K562 (cell line): ENCODE data around the gene METTL24. TPM values are rescaled to one million over a fixed set of nuclear protein-coding genes. Genes with fewer than 3 reads are reported as not detected.

ENCODE experiments used
- ATAC-seq: fragments of 200-7000 bp; cut with Tn5 transposase; 3 replicates; pipeline ENCODE4 v1.9.1; 2020; ENCODE audit warnings: moderate library complexity
- BruUV-seq: library from RNA; stranded (reverse); fragments of 400-500 nt; replicated peaks from 2 replicates; lab custom pipeline; 2021; lab: Mats Ljungman, UMichigan
- CTCF ChIA-PET: fragments of 300-600 bp; formaldehyde crosslinking; extraction: SDS; loops from one replicate; lab custom pipeline; 2021; ENCODE audit warnings: low intra/inter-chr PET ratio; lab: Yijun Ruan, JAX
- POLR2A ChIA-PET: fragments of 300-600, 350-650 bp; sonication (Branson Sonifier 250); formaldehyde crosslinking; extraction: SDS; loops from one replicate; lab custom pipeline; 2021; ENCODE audit warnings: antibody characterized with exemption, inconsistent platforms; lab: Yijun Ruan, JAX
- DNase-seq, 4 experiments: peaks; one replicate each; pipeline versions ENCODE4 v3.0.0 to v3.0.0-alpha.2; 2011 to 2018; ENCODE audit warnings: low spot score in 3 of 4, mixed read lengths in 3 of 4; ENCODE audit errors: extremely low read depth in 1 of 4
- FAIRE-seq: peaks from 2 replicates; lab custom pipeline; 2011; peaks lifted over from hg19 to GRCh38; lab: Jason Lieb, UNC
- H2AFZ ChIP-seq: 2 replicates; pipeline ENCODE4 v1.6.0; 2011; ENCODE audit warnings: low read depth, low read length, control low read depth, inconsistent platforms
- H3K27ac ChIP-seq: fragments of 200-600 bp; 3 replicates; pipeline ENCODE4 v1.8.0; 2011; ENCODE audit warnings: low read depth, mild to moderate bottlenecking, control low read depth, inconsistent platforms, low read length, moderate library complexity, mixed read lengths; ENCODE audit errors: extremely low read depth
- H3K27me3 ChIP-seq, 2 experiments: fragments of 300-600 bp in 1 of 2; 2 replicates in 1 of 2; 3 replicates in 1 of 2; pipeline versions ENCODE4 v1.6.0 to v1.8.0; 2011; ENCODE audit warnings: inconsistent platforms in 2 of 2, low read length in 2 of 2, mild to moderate bottlenecking in 1 of 2, mixed read lengths in 1 of 2, moderate library complexity in 1 of 2; ENCODE audit not compliant: control insufficient read depth in 2 of 2, insufficient read depth in 2 of 2
- H3K36me3 ChIP-seq: fragments of 300-600 bp; 3 replicates; pipeline ENCODE4 v1.8.0; 2011; ENCODE audit warnings: mild to moderate bottlenecking, low read length, inconsistent platforms; ENCODE audit not compliant: control insufficient read depth, insufficient read depth
- H3K4me1 ChIP-seq, 2 experiments: fragments of 200-600 bp in 1 of 2; replicated peaks in 1 of 2; 2 replicates in 1 of 2; 3 replicates in 1 of 2; pipeline versions ENCODE4 v1.5.1 to v1.8.0; 2011; ENCODE audit warnings: inconsistent platforms in 2 of 2, low read length in 2 of 2, mild to moderate bottlenecking in 1 of 2, mixed read lengths in 1 of 2, moderate library complexity in 1 of 2; ENCODE audit not compliant: control insufficient read depth in 2 of 2, insufficient read depth in 2 of 2
- H3K4me2 ChIP-seq: 2 replicates; pipeline ENCODE4 v1.6.1; 2011; ENCODE audit warnings: low read length, control low read depth, inconsistent platforms, mixed read lengths; ENCODE audit not compliant: insufficient read depth
- H3K4me3 ChIP-seq: fragments of 200-600 bp; sonication (generic), shearing (Covaris generic); 2 replicates; pipeline ENCODE4 v1.5.1; 2016; ENCODE audit warnings: control low read depth, inconsistent platforms
- H3K79me2 ChIP-seq: fragments of 200-600 bp; 3 replicates; pipeline ENCODE4 v1.8.0; 2011; ENCODE audit warnings: low read length, inconsistent platforms; ENCODE audit not compliant: control insufficient read depth, insufficient read depth
- H3K9ac ChIP-seq, 2 experiments: 2 replicates each; pipeline versions ENCODE4 v1.6.0 to v1.6.1; 2011; ENCODE audit warnings: low read depth in 2 of 2, low read length in 2 of 2, control low read depth in 1 of 2, inconsistent platforms in 1 of 2, mild to moderate bottlenecking in 1 of 2, mixed read lengths in 1 of 2; ENCODE audit not compliant: insufficient read depth in 1 of 2
- H3K9me1 ChIP-seq: one replicate; pipeline ENCODE4 v1.6.0; 2011; ENCODE audit warnings: inconsistent platforms, mild to moderate bottlenecking, low read length, moderate library complexity; ENCODE audit not compliant: control insufficient read depth, insufficient read depth
- H3K9me3 ChIP-seq: replicated peaks from 2 replicates; pipeline ENCODE4 v1.5.1; 2011; ENCODE audit warnings: low read depth, low read length, inconsistent platforms; ENCODE audit not compliant: control insufficient read depth, insufficient read depth
- H4K20me1 ChIP-seq: replicated peaks from 2 replicates; pipeline ENCODE4 v1.6.1; 2011; ENCODE audit warnings: low read length, inconsistent platforms, mixed read lengths; ENCODE audit not compliant: control insufficient read depth, insufficient read depth
- BACH1 ChIP-seq: fragments of 200-800 bp; sonication (Bioruptor generic); IDR thresholded peaks from 2 replicates; pipeline ENCODE4 v1.6.1; 2016; ENCODE audit warnings: missing genetic modification characterization, missing compliant biosample characterization
- NFIX ChIP-seq: fragments of 250-450 bp; sonication (Bioruptor Pico); IDR thresholded peaks from 2 replicates; pipeline ENCODE4 v1.4.0; 2020; ENCODE audit warnings: low read depth, mild to moderate bottlenecking, moderate library complexity
- NR4A1 ChIP-seq, 2 experiments: fragments of 250-450 bp in 1 of 2; fragments of 450-650 bp in 1 of 2; sonication (Bioruptor Pico) in 1 of 2; IDR thresholded peaks; 2 replicates each; pipeline versions ENCODE4 v1.4.0 to v1.6.1; 2016 to 2020; ENCODE audit warnings: mild to moderate bottlenecking in 2 of 2, missing compliant biosample characterization in 1 of 2, missing genetic modification characterization in 1 of 2, moderate library complexity in 1 of 2
- OTX1 ChIP-seq: fragments of 450-650 bp; formaldehyde crosslinking; IDR thresholded peaks from 2 replicates; pipeline ENCODE4 v1.4.0; 2022; ENCODE audit warnings: mild to moderate bottlenecking
- RREB1 ChIP-seq: fragments of 250-450 bp; sonication (Bioruptor Pico); IDR thresholded peaks from 2 replicates; pipeline ENCODE4 v1.4.0; 2020
- SLC30A9 ChIP-seq: fragments of 250-450 bp; sonication (Bioruptor Pico); IDR thresholded peaks from 2 replicates; pipeline ENCODE4 v1.8.0; 2022; ENCODE audit warnings: mild to moderate bottlenecking, moderate library complexity
- TGIF2 ChIP-seq: sonication (generic); formaldehyde crosslinking; IDR thresholded peaks from 2 replicates; pipeline ENCODE4 v1.8.1; 2022; ENCODE audit warnings: mild to moderate bottlenecking, missing genetic modification reagents, moderate library complexity
- ZNF764 ChIP-seq: fragments of 250-450 bp; sonication (Bioruptor Pico); IDR thresholded peaks from 2 replicates; pipeline ENCODE4 v1.4.0; 2020; ENCODE audit warnings: low read depth, mild to moderate bottlenecking, moderate library complexity
- WGBS: fragments of 100-300 bp; shearing (Covaris generic); methylation state at CpG from one replicate; pipeline ENCODE4 v1.1.6; 2016; ENCODE audit warnings: low coverage, mixed read lengths; ENCODE audit not compliant: insufficient coverage; ENCODE audit errors: missing lambda C conversion rate; 5-methylcytosine and 5-hydroxymethylcytosine counted together
- in situ Hi-C: fragments of 300-500 bp; cut with MboI; formaldehyde crosslinking; loops from 4 replicates; pipeline ENCODE4 v1.15.0; 2018; ENCODE audit warnings: inconsistent platforms, mixed read lengths
- intact Hi-C: fragments of 100-400 bp; cut with micrococcal nuclease; formaldehyde crosslinking; loops from 2 replicates; pipeline ENCODE4 v1.14.2; 2022
- polyA plus RNA-seq, 8 experiments: library from polyadenylated mRNA; depleted of rRNA in 4 of 8; stranded (reverse) in 5 of 8; unstranded in 3 of 8; fragments of >200 nt; fragmentation: Nextera tagmentation in 2 of 8; fragmentation: Illumina TruSeq in 1 of 8; extraction: Ambion mirVana in 2 of 8; extraction: Trizol in 1 of 8; gene quantifications; 2 replicates each; pipeline versions ENCODE4 v1.2.1 to v1.2.3, GENCODE V29; 2011 to 2014; ENCODE audit warnings: inconsistent platforms in 1 of 8, missing spikeins in 1 of 8
- total RNA-seq, 7 experiments: library from RNA; depleted of rRNA in 6 of 7; stranded (reverse); fragments of >200 nt in 6 of 7; fragmentation: Illumina TruSeq in 2 of 7; extraction: Trizol in 2 of 7; gene quantifications; 2 replicates each; pipeline versions ENCODE4 v1.2.1 to v1.2.3, GENCODE V29; 2011 to 2021; ENCODE audit warnings: low replicate concordance in 1 of 7
- TF ChIP-seq, protein P1 (sequence below): fragments of 450-650 bp; IDR thresholded peaks from 2 replicates; pipeline ENCODE4 v1.6.1; 2017; ENCODE audit warnings: antibody characterized with exemption, mild to moderate bottlenecking
- TF ChIP-seq, protein P2 (sequence below): IDR thresholded peaks from 2 replicates; pipeline ENCODE4 v1.6.1; 2011; ENCODE audit warnings: borderline replicate concordance, low read depth, mild to moderate bottlenecking, moderate library complexity, low read length; ENCODE audit not compliant: insufficient read depth, poor library complexity, severe bottlenecking

METTL24 gene
- total and polyA plus RNA-seq, 9 of the 15 experiments (the other 6 are each of a cell fraction or from before 2014, with no cell fraction given), result not detected

DNA sequence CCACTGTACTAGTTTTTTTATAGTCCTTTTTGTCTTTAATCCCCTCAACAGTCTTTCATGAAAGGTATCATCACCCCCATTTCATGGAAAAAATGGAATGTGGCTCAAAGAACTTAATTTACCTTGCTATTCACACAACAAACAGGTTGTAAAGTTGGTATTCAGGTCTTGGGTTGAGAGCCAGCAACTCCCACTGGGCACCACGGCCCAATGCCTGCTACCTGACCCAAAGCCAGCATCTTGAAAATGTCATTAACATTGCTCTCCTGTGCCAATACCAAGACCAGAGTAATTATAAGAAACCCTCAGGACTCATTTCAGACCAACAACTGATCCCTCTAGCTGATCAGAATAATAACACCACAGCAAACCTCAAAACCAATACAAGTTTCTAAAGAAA is 75.7 kb downstream of the METTL24 start:
- in situ Hi-C loops (no loop called here), intact Hi-C loops (no loop called here)
- Histone ChIP-seq H3K27me3 (peaks cover 11 to 12% of the 10 kb centered on the region in 2 experiments; a peak in 4 of 5 replicates), H3K36me3 (no peaks in the 10 kb centered on the region), H2AFZ (no peak overlapping the region), H3K79me2 (no peaks in the 10 kb centered on the region), H3K9ac (no peak overlapping the region), H3K9me3 (0 out of 2 replicates have a peak, but pooled peaks cover 2% of the 10 kb centered on the region), H3K4me2 (no peak overlapping the region), H3K4me3 (no peak overlapping the region), H4K20me1 (no peaks in the 10 kb centered on the region), H3K9me1 (no peaks in the 10 kb centered on the region), H3K27ac (no peak overlapping the region), H3K4me1 (no peaks in the 10 kb centered on the region)
- no peak for ATAC-seq
- ChIA-PET POLR2A (no interaction called here), CTCF (no interaction called here)
- no peak for FAIRE-seq
- DNase-seq, result no peak
- 0% methylated on average over 1 of the region's 1 CpG for WGBS
- no TSS peak for BruUV-seq
- TF ChIP-seq OTX1 (CRISPR knock-in tag), result no peak
- no peak for TF ChIP-seq SLC30A9 (CRISPR knock-in tag)
- TF ChIP-seq BACH1 (tag), result no peak
- TF ChIP-seq NFIX (CRISPR knock-in tag), result no peak
- TF ChIP-seq, protein P1, sequence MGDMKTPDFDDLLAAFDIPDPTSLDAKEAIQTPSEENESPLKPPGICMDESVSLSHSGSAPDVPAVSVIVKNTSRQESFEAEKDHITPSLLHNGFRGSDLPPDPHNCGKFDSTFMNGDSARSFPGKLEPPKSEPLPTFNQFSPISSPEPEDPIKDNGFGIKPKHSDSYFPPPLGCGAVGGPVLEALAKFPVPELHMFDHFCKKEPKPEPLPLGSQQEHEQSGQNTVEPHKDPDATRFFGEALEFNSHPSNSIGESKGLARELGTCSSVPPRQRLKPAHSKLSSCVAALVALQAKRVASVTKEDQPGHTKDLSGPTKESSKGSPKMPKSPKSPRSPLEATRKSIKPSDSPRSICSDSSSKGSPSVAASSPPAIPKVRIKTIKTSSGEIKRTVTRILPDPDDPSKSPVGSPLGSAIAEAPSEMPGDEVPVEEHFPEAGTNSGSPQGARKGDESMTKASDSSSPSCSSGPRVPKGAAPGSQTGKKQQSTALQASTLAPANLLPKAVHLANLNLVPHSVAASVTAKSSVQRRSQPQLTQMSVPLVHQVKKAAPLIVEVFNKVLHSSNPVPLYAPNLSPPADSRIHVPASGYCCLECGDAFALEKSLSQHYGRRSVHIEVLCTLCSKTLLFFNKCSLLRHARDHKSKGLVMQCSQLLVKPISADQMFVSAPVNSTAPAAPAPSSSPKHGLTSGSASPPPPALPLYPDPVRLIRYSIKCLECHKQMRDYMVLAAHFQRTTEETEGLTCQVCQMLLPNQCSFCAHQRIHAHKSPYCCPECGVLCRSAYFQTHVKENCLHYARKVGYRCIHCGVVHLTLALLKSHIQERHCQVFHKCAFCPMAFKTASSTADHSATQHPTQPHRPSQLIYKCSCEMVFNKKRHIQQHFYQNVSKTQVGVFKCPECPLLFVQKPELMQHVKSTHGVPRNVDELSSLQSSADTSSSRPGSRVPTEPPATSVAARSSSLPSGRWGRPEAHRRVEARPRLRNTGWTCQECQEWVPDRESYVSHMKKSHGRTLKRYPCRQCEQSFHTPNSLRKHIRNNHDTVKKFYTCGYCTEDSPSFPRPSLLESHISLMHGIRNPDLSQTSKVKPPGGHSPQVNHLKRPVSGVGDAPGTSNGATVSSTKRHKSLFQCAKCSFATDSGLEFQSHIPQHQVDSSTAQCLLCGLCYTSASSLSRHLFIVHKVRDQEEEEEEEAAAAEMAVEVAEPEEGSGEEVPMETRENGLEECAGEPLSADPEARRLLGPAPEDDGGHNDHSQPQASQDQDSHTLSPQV, result no peak
- no peak for TF ChIP-seq ZNF764
- TF ChIP-seq, protein P2, sequence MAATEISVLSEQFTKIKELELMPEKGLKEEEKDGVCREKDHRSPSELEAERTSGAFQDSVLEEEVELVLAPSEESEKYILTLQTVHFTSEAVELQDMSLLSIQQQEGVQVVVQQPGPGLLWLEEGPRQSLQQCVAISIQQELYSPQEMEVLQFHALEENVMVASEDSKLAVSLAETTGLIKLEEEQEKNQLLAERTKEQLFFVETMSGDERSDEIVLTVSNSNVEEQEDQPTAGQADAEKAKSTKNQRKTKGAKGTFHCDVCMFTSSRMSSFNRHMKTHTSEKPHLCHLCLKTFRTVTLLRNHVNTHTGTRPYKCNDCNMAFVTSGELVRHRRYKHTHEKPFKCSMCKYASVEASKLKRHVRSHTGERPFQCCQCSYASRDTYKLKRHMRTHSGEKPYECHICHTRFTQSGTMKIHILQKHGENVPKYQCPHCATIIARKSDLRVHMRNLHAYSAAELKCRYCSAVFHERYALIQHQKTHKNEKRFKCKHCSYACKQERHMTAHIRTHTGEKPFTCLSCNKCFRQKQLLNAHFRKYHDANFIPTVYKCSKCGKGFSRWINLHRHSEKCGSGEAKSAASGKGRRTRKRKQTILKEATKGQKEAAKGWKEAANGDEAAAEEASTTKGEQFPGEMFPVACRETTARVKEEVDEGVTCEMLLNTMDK, result no peak
- TF ChIP-seq NR4A1 (CRISPR knock-in tag; IDR thresholded peaks at IDR 0.05), result no peak
- no peak for TF ChIP-seq NR4A1 (tag; IDR thresholded peaks at IDR 0.05)
- no peak for TF ChIP-seq RREB1 (CRISPR knock-in tag)
- no peak for TF ChIP-seq TGIF2 (CRISPR knock-in tag)
